DOHH2 (cell line): ENCODE results near the gene MAST3.

Source experiments
- EZH2phosphoT487 ChIP-seq: fragments of 200-600 bp; sonication (generic); IDR thresholded peaks from 2 replicates; pipeline ENCODE4 v1.6.1; 2017; ENCODE audit warnings: borderline replicate concordance, mild to moderate bottlenecking, antibody characterized with exemption, low read length, moderate library complexity, mixed read lengths
- TF ChIP-seq, protein P1 (sequence below): fragments of 200-600 bp; sonication (generic); IDR thresholded peaks from one replicate; pipeline ENCODE4 v1.5.1; 2014; ENCODE audit warnings: antibody characterized with exemption, mild to moderate bottlenecking, low read depth, low read length; ENCODE audit not compliant: poor library complexity, severe bottlenecking

DNA sequence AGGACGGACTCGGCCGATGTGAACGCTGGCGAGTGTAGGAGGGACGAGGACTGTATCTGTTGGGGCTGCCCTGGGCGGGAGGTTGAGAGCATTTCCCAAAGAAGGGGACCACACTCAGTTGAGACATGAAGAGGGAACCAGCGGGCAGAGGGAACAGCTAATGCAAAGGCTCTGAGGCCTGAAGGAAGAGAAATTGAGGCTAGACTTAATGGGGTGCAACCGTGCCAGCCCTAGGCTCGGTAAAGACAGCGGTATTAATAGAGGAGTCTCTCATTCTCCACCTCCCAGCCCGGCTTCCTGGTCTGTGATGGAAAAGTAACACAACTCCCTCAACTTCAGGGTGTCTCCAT is 96.6 kb downstream of the MAST3 start:
- TF ChIP-seq, protein P1, sequence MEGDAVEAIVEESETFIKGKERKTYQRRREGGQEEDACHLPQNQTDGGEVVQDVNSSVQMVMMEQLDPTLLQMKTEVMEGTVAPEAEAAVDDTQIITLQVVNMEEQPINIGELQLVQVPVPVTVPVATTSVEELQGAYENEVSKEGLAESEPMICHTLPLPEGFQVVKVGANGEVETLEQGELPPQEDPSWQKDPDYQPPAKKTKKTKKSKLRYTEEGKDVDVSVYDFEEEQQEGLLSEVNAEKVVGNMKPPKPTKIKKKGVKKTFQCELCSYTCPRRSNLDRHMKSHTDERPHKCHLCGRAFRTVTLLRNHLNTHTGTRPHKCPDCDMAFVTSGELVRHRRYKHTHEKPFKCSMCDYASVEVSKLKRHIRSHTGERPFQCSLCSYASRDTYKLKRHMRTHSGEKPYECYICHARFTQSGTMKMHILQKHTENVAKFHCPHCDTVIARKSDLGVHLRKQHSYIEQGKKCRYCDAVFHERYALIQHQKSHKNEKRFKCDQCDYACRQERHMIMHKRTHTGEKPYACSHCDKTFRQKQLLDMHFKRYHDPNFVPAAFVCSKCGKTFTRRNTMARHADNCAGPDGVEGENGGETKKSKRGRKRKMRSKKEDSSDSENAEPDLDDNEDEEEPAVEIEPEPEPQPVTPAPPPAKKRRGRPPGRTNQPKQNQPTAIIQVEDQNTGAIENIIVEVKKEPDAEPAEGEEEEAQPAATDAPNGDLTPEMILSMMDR: no peak
- TF ChIP-seq EZH2phosphoT487: no peak
